IPS-NIHi7 (cell line): ENCODE measurements around the gene CLEC2A.
"Not testable (repeated sequence)": the region's sequence is repeated elsewhere in the genome, so short reads cannot be mapped to it uniquely, and the experiment has no call there.

Source experiments
- DNase-seq: peaks from one replicate; pipeline ENCODE4 v3.0.0; 2012; ENCODE audit warnings: mixed read lengths; ENCODE audit errors: extremely low spot score

CLEC2A gene, protein sequence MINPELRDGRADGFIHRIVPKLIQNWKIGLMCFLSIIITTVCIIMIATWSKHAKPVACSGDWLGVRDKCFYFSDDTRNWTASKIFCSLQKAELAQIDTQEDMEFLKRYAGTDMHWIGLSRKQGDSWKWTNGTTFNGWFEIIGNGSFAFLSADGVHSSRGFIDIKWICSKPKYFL

DNA sequence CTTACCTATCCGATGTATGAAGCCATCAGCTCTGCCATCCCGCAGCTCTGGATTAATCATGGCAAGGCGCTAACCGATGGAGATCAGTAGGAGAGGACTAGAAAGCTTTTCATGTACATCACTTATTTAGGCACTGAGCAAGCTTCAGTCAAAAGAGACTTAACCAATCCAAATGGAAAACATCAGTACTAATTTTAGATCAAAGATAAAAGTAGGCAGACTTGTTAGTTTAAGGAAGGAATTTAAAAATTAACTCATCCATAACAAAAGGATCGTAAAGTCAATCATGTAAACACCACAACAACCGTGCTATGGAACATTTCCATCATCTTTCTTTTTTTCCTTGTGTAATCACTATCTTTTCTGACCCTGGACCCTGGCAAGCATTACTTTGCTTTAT, at the start of gene CLEC2A:
TSS of gene CLEC2A (minus strand) at position 101 of the 400 bp plus-strand sequence. CDS start at position 60, 41 bp downstream.
- no peak for DNase-seq

DNA sequence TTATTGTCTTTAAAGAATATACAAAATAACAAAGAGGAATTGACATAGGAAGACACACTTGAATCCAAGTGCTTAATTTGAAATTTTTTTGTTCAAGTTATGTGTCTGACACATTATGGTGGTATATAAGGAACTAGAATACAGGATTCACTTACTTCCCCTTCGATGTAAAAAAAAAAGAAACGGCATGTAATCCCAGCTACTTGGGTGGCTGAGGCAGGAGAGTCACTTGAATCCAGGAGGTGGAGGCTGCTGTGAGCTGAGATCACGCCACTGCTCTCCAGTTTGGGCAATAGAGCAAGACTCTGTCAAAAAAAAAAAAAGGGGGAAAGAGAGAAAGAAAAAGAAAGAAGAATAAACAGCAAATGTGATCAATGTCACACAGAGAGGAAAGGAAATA, 48.0 kb upstream of the CLEC2A start:
- DNase-seq, result no peak

DNA sequence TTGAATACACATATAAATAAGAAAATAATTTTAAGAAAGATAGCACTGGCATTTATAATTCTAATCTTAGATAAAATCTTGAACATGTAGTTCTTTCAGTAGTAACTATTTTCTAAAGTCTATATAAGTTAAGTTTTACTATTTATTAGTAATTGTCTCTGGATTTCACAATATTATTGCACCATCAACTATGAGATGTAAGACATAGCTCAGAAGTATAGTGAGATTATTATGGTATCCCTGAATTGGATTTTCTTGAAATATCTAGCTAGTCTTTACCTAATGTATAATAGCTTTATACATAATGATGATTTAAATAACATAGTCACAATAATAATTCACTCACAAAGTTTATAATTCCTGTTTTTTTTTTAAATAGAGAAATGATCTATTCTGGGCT, 45.7 kb upstream of the CLEC2A start:
- no peak for DNase-seq

DNA sequence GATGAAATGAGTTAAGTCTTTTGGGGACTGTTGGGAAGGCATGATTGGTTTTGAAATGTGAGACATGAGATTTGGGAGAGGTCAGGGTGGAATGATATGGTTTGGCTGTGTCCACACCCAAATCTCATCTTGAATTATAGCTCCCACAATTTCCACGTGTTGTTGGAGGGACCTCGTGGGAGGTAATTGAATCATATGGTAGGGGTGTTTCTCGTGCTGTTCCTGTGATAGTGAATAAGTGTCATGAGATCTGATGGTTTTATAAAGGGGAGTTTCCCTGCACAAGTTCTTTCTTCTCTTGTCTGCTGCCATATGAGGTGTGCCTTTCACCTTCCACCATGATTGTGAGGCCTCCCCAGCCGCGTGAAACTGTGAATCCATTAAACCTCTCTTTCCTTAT, 44.5 kb upstream of the CLEC2A start:
- not testable (repeated sequence) for DNase-seq

DNA sequence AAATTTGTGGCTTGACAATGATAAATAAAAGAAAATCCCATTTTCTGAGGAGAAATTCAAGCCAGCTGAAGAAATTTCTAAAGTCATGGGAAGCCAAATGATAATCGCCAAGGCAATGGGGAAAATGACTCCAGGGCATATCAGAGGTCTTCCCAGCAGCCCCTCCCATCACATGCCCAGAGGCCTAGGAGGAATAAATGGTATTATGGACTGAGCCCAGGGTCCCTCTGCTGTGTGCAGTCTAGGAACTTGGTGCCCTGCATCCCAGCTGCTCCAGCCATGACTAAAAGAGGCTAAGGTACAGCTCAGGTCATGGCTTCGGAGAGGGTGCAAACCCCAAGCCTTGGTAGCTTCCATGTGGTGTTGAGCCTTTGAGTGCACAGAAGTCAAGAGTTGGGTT, 43.4 kb upstream of the CLEC2A start:
- DNase-seq, result no peak

DNA sequence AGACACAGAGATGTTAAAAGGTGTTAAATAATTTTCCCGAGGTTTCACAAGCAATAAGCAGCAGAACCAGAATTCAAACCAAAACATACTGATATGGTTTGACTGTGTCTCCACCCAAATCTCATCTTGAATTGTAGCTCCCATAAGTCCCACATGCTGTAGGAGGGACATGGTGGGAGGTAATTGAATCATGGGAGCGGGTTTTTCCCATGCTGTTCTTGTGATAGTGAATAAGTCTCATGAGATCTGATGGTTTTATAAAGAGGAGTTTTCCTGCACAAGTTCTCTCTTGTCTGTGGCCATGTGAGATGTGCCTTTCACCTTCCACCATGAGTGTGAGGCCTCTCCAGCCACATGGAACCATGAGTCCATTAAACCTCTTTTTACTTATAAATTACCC, 42.6 kb upstream of the CLEC2A start:
- DNase-seq, result not testable (repeated sequence)

DNA sequence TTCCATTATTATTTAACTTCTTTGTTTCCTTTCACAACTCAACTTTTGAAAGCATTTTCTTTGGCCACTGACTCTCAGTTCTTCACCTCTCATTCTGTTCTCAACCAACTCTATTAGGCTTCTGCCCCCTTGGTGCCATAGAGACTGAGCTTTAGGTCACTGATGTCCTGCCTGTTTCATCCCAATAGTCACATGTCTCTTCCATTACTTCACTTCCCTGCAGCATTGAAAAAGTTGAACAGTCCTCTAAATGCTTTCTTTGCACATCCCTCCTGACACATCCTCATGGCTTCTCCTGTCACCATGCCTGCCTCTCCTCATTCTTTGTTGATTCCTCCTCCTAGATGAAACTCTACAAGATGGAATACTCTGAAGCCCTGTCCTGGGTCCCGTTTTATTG, 41.8 kb upstream of the CLEC2A start:
- no peak for DNase-seq

DNA sequence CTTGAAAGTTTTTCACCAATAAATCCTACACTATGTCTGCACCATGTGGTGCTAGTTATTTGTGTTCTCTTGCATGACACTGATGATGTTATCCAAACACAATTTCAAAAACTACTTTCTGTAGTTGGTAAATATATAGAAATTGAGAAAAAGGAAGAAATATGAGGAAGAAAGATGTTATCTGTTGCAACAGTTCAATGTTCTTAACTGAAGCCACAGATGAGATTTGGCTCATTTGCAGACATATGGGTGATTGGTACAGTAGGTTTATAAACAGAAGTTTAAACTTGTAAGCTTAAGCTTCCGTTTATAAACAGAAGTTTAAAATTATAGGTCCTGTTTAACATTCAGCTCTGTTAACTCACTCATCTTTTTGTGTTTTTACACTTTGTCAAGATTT, 39.0 kb upstream of the CLEC2A start, which contains the start of gene CLEC12A:
TSS of gene CLEC12A (plus strand) at position 229 of the 400 bp plus-strand sequence. CDS start 188 bp downstream, outside the sequence.
- DNase-seq, result no peak

DNA sequence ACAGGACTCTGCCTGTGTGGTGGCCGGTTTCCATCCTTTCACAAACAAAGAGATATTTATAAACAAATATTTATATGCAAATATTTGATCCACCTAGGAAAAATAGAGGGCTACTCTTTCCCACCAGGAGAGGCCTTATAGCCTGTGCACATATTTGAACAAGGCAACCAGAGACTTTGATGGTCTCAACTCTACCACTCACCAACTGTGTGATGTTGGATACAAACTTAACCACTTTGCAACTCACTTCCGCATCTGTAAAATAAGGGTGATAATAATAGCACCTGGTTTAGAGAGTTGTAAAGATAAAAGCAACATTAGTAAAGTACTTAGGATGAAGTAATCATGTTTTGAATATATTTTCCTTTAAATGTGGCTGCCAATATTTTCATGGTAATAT, 37.5 kb upstream of the CLEC2A start:
- no peak for DNase-seq

DNA sequence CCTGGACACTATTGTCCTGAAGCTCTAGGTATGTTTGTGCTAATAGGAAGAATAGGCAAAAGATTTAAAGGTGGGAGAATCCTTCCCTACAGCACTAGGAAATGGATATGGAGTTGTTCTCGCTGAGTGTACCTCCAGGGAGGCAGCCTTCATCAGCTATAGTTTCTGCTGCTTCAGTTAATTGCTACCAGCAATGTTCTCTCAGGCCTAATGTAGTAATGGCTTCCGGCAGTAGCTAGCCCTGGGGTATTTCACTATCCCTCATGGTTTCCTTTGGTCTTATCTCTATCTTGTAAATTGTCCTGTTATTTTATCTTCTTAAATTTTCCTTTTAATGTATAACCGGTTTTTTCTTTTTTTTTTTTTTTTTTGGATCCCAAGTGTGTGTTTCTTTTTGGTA, 29.7 kb upstream of the CLEC2A start:
- DNase-seq, result no peak

DNA sequence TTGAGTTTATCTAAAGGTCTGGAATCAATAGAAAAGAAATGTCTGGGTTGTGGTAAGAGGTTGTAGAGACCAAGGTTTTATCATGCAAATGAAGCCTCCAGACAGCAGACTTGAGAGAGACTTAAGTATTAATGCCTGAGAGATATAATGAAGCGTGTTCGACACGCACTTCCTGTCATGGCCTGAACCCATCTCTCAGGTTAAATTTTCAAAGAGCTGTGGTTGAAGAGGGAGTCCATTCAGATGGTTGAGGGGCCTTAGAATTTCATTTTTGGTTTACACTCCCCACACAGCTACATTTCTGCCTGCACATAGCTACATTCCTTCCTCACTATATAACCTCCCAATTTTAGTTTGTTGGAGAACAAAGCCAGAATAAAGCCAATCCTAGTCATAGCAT, 28.9 kb upstream of the CLEC2A start:
- DNase-seq, result no peak

DNA sequence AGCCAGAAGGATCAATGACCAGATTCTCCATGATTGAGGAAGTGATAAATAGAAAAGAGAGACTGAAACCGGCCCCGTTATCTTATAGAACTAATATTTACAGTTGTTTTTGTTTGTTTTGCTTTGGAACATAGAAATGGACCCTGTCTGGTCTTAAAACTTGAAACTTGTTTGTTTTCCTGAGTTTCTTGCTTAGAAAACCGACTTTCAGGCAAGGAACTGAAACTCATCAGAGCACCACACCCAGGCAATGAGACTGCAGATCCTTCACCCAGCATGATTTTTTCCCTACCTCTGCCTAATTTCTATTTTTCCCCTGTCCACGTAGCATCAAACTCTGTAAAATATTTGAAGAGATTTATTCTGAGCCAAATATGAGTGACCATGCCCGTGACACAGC, 28.4 kb upstream of the CLEC2A start:
- no peak for DNase-seq

DNA sequence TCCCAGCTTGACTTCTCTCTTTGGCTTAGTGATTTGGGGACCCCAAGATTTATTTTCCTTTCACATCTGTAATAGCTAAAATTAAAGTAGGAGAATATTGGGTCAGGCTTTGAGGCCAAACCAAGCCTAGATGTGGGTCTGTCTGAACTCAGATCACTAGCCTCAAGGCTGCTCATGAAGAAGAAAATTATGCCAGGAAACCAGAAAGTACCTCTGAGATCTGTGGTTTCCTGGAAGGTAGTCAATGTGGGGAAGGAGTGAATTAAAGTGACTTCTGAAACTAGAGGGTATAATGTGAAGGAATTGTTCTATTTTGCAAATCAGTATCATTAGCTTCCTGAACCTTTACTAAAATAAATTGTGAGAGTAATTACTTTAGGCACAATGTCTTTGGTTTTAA, 25.7 kb upstream of the CLEC2A start:
- DNase-seq, result no peak

DNA sequence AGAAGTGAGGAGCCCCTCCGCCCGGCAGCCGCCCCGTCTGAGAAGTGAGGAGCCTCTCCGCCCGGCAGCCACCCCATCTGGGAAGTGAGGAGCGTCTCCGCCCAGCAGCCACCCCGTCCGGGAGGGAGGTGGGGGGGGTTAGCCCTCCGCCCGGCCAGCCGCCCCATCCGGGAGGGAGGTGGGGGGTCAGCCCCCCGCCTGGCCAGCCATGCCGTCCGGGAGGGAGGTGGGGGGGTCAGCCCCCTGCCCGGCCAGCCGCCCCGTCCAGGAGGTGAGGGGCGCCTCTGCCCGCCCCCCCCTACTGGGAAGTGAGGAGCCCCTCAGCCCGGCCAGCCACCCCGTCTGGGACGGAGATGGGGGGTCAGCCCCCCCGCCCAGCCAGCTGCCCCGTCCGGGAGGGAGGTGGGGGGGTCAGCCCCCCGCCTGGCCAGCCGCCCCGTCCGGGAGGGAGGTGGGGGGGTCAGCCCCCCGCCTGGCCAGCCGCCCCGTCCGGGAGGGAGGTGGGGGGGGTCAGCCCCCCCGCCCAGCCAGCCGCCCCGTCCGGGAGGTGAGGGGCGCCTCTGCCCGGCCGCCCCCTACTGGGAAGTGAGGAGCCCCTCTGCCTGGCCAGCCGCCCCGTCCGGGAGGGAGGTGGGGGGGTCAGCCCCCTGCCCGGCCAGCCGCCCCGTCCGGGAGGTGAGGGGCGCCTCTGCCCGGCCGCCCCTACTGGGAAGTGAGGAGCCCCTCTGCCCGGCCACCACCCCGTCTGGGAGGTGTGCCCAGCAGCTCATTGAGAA, 21.0 kb upstream of the CLEC2A start:
- not testable (repeated sequence) for DNase-seq

DNA sequence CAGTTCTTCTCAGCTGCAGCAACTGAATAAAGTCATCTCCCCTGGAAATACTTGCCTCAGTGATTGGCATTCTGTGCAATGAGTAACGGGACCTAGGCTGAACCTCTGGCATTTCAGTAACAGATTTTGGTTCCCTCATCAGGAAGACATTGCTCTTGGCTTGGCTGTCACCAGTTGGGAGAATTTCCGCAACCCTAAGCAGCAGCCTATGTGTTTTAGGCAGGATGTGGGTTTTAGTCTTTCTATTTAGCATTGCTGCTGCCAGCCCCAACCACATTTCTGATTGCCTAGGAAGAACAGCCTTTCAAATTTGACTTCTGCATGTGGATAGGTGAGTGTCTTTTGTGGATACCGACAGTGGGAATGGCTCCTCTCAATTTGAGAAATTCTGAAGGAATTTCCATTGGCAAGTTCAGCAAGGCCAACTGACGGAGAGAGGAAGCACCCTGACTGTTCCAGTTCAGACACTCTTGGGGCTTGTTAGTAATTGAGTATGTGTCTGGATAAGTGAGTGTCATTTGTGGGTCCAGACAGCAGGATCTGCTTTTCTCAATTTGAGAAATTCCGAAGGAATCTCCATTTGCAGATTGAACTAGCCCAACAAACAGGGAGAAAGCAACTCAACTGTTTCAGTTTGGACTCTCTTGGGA, 19.0 kb upstream of the CLEC2A start:
- DNase-seq, result no peak

DNA sequence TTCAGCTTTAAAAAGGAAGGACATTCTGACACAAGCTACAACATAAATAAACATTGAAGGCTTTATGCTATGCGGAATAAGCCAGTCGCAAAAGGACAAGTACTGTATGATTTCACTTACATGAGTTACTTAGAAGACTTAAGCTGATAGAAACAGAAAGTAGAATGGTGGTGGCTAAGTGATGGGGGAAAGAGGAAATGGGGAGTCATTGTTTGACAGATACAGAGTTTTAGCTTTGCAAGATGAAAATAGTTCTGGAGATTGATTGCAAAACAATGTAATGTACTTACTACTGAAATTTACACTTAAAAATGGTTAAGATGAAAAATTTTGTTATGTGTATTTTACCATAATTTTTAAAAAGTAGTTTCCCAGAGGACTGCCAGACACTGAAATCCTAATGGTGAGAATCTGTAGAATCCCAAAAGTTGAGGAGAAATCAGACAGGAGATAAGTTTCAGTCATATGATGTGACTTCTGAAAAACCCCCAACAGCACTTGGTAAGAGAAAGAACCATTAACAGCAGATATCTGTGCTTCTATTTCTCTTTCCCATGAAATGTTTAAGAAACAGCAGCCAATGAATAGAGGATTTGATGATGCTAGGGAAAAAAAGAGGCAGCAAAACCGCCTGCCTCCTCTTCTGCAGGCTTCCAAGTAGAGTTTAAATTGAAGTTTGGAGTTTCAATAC, 16.6 kb upstream of the CLEC2A start:
- DNase-seq, result no peak

DNA sequence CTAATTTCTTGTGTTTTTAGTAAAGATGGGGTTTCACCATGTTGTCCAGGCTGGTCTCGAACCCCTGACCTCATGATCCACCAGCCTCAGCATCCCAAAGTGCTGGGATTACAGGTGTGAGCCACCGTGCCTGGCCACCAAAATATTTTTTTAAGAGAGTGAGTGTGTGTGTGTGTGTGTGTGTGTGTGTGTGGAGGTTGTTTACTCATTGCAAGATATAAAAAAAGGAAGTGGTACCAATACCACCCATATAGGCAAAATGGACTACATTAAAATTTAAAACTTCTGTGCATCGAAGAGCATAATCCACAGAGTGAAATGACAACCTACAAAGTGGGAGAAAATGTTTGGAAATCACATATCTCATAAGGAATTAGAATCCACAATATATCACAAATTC, 15.5 kb upstream of the CLEC2A start:
- DNase-seq, result no peak

DNA sequence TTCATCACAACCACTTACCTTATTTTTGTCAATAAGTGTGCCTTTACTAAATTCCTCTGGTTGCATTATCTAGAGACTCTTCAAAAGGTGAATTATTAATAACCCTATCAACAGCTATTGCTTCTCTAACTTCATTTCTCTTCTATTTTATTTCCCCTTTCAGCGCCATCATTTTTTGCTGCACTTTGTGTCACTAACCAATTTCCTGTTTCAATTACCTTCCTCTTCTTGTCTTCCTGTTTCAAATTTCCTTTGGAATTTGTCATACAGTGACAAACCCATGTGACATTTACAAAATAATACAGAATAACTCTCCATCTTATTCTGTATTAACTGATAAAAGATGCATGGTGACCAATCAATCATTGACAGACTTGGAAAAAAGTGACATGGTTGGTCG, 12.2 kb upstream of the CLEC2A start:
- DNase-seq, result no peak

DNA sequence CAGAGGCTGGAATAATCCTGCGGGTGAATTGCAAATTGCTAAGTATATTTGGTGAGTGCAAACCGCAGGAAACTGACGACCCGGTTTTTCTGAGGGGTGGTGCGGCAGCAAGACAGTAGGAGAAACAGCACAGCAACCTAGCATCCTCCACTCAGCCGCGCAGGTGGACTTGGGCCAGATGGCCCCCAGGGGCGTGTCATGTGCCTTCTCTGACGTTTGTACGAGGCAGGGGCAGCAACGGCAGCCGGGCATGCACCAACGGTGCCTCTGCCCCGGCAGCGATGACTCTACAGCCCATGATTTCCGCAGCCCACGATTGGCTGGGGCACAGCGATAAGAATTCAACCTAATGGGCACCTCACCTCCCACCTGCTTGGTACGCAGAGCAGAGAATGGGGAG, 11.1 kb upstream of the CLEC2A start:
- no peak for DNase-seq

DNA sequence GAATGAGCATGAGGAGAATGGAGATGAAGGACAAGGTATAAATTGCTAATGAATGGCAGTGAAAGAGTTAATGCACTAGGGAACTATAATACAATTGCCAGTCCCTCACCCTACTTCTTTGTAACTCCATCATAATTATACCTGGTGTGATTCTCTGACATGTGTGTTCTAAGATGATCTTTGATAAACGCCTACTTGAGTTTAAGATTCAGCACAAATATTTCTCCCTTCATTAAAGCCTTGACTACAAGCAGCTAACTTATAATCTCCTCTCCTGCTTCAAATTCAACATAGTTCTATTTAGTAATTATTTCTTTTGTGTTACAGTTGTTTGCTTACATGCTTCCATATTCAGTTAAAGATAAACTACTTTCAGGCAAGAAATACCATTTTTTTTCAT, 9.7 kb upstream of the CLEC2A start:
- DNase-seq, result no peak

DNA sequence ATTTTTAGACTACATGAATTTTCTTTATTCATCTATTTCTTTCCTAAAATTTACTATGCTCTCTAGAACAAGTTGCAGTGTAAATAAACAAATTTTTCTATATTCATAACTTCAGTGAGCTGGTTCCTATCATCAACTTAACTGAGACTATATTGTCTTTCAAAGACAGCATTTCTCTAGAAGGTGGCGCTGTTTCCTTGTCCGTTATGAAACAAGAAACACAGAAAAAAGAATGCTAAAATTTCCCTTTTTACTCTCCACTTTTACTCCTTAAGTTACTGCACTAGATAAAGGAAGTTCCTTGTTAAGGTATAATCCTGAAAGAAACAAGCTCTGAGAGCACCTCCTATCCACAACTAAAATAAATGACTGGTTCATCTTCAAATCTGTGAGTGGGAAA, 8.2 kb upstream of the CLEC2A start:
- no peak for DNase-seq

DNA sequence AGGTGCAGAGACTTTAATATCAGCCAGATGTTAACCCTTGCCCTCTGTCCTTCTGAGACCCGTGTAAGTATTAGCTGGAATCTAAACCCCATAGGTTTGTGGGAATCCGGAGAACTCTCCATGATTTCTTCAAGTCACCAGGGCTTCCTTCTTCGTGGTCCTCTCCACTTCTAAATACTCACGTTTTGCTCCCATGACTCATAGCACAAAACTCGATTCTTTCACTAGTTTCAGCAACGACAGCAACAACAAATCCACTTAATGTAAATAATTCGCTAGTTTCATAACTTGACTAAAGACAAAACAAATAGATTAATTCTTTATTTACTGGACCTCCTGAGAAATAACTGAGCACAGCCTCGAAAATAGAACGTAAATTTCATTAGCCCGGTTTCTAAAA, 4.4 kb upstream of the CLEC2A start:
- no peak for DNase-seq
